ENCODE results near the gene CALM1. TPM values are rescaled to one million over a fixed set of nuclear protein-coding genes. Genes with fewer than 3 reads are reported as not detected.

Gene CALM1
- total RNA-seq, 2 donors from 2014 or later, result 355 to 493 TPM

GRCh38 chr14:90409209-90409730 is 12.4 kb downstream of the CALM1 start:
- peak overlapping the region; percentile 87 to 89 for H3K27ac ChIP-seq
- DNase-seq (ENCODE audit: low spot score), result peak; percentile 72
- TF ChIP-seq CTCF (IDR thresholded peaks at IDR 0.05), result no peak
- H3K4me3 ChIP-seq, result peak overlapping the region; percentile 22
- no peaks in the 10 kb centered on the region for H3K27me3 ChIP-seq (replicated peaks; ENCODE audit: insufficient read depth)
- H3K9me3 ChIP-seq, result no peaks in the 10 kb centered on the region
- peak; percentile 98 for ATAC-seq (ENCODE audit: insufficient number of reproducible peaks, low FRiP score, low read depth)
- peaks cover 7% of the 10 kb centered on the region for H3K36me3 ChIP-seq
- H3K4me1 ChIP-seq (ENCODE audit: control insufficient read depth in 1 of 2, low read depth in 2 of 2), result peaks cover 11 to 49% of the 10 kb centered on the region in 2 donors

GRCh38 chr14:90412058-90412457 is 15.2 kb downstream of the CALM1 start:
- H3K9me3 ChIP-seq, result no peaks in the 10 kb centered on the region
- H3K36me3 ChIP-seq, result no peaks in the 10 kb centered on the region
- H3K27me3 ChIP-seq (replicated peaks; ENCODE audit: insufficient read depth), result no peaks in the 10 kb centered on the region
- H3K4me3 ChIP-seq, result no peak overlapping the region
- no peak for TF ChIP-seq CTCF (IDR thresholded peaks at IDR 0.05)
- H3K27ac ChIP-seq, result no peak overlapping the region
- DNase-seq (ENCODE audit: low spot score) (no peak), ATAC-seq (ENCODE audit: insufficient number of reproducible peaks, low FRiP score, low read depth) (no peak)
- H3K4me1 ChIP-seq (ENCODE audit: control insufficient read depth in 1 of 2, low read depth in 2 of 2), result peaks cover 11 to 29% of the 10 kb centered on the region in 2 donors

GRCh38 chr14:90416720-90417119 is 19.9 kb downstream of the CALM1 start:
- no peak for ATAC-seq (ENCODE audit: insufficient number of reproducible peaks, low FRiP score, low read depth)
- DNase-seq (ENCODE audit: low spot score), result no peak
- TF ChIP-seq CTCF (IDR thresholded peaks at IDR 0.05), result no peak

GRCh38 chr14:90418053-90418452 is 21.2 kb downstream of the CALM1 start:
- H3K9me3 ChIP-seq, result no peaks in the 10 kb centered on the region
- no peak overlapping the region for H3K27ac ChIP-seq
- no peak for DNase-seq (ENCODE audit: low spot score)
- no peak overlapping the region for H3K4me3 ChIP-seq
- no peak for TF ChIP-seq CTCF (IDR thresholded peaks at IDR 0.05)
- no peak for ATAC-seq (ENCODE audit: insufficient number of reproducible peaks, low FRiP score, low read depth)
- H3K4me1 ChIP-seq (ENCODE audit: control insufficient read depth in 1 of 2, low read depth in 2 of 2), result peaks cover 0 to 14% of the 10 kb centered on the region in 2 donors
- H3K27me3 ChIP-seq (replicated peaks; ENCODE audit: insufficient read depth), result no peaks in the 10 kb centered on the region
- H3K36me3 ChIP-seq, result no peaks in the 10 kb centered on the region

More at GRCh38 chr14:90416720-90417119, 19.9 kb downstream of the CALM1 start:
- Histone ChIP-seq H3K27me3 (replicated peaks; ENCODE audit: insufficient read depth) (no peaks in the 10 kb centered on the region), H3K27ac (no peak overlapping the region), H3K36me3 (no peaks in the 10 kb centered on the region), H3K9me3 (no peaks in the 10 kb centered on the region), H3K4me1 (ENCODE audit: control insufficient read depth in 1 of 2, low read depth in 2 of 2) (peaks cover 0 to 18% of the 10 kb centered on the region in 2 donors), H3K4me3 (no peak overlapping the region)

GRCh38 chr14:90419200-90419599 is 22.4 kb downstream of the CALM1 start:
- TF ChIP-seq CTCF (IDR thresholded peaks at IDR 0.05), result no peak
- peak; percentile 92 for ATAC-seq (ENCODE audit: insufficient number of reproducible peaks, low FRiP score, low read depth)
- H3K27me3 ChIP-seq (replicated peaks; ENCODE audit: insufficient read depth), result no peaks in the 10 kb centered on the region
- DNase-seq (ENCODE audit: low spot score), result peak; percentile 81
- peak overlapping the region; percentile 52 to 67 for H3K27ac ChIP-seq
- H3K9me3 ChIP-seq, result no peaks in the 10 kb centered on the region
- H3K4me3 ChIP-seq, result no peak overlapping the region
- H3K4me1 ChIP-seq (ENCODE audit: control insufficient read depth in 1 of 2, low read depth in 2 of 2), result peaks cover 0 to 14% of the 10 kb centered on the region in 2 donors
- H3K36me3 ChIP-seq, result no peaks in the 10 kb centered on the region

All from thoracic aorta (tissue), 2 donors.